OCI-LY1 (cell line): ENCODE measurements around the gene PIAS3.

Source experiments
- H2AFZ ChIP-seq: fragments of 200-600 bp; sonication (generic), shearing (Covaris generic); 2 replicates; pipeline ENCODE4 v1.6.0; 2014; ENCODE audit warnings: antibody characterized with exemption, mild to moderate bottlenecking, low read length
- H3F3A ChIP-seq: fragments of 200-600 bp; sonication (generic), shearing (Covaris generic); 2 replicates; pipeline ENCODE4 v1.6.0; 2014; ENCODE audit warnings: mild to moderate bottlenecking, antibody characterized with exemption, low read length, moderate library complexity; ENCODE audit not compliant: insufficient read depth
- H3K27ac ChIP-seq: fragments of 200-600 bp; sonication (generic); 2 replicates; pipeline ENCODE4 v1.5.1; 2014; ENCODE audit warnings: low read length, mixed run types, mild to moderate bottlenecking, low read depth; ENCODE audit not compliant: poor library complexity, severe bottlenecking
- H3K27me3 ChIP-seq: fragments of 200-600 bp; sonication (generic); 2 replicates; pipeline ENCODE4 v1.6.0; 2014; ENCODE audit warnings: antibody characterized with exemption, mild to moderate bottlenecking, low read length, moderate library complexity; ENCODE audit not compliant: insufficient read depth
- H3K36me3 ChIP-seq: fragments of 200-600 bp; sonication (generic); 2 replicates; pipeline ENCODE4 v1.6.1; 2014; ENCODE audit warnings: mild to moderate bottlenecking, antibody characterized with exemption, low read length, moderate library complexity, mixed read lengths; ENCODE audit not compliant: insufficient read depth
- H3K4me1 ChIP-seq: fragments of 200-600 bp; sonication (generic); 2 replicates; pipeline ENCODE4 v1.5.1; 2014; ENCODE audit warnings: mild to moderate bottlenecking, low read length, moderate library complexity; ENCODE audit not compliant: insufficient read depth, severe bottlenecking
- H3K4me2 ChIP-seq: fragments of 200-600 bp; sonication (generic), shearing (Covaris generic); 2 replicates; pipeline ENCODE4 v1.6.1; 2014; ENCODE audit warnings: low read length
- H3K4me3 ChIP-seq: fragments of 200-600 bp; sonication (generic); 2 replicates; pipeline ENCODE4 v1.5.1; 2014; ENCODE audit warnings: low read length, low read depth, mild to moderate bottlenecking, mixed read lengths; ENCODE audit not compliant: poor library complexity, severe bottlenecking
- H3K79me2 ChIP-seq: fragments of 200-600 bp; shearing (Covaris generic); 2 replicates; pipeline ENCODE4 v1.6.1; 2016; ENCODE audit warnings: mixed run types, low read length, mixed read lengths; ENCODE audit not compliant: insufficient read depth
- H3K9ac ChIP-seq: fragments of 200-600 bp; sonication (generic), shearing (Covaris generic); 2 replicates; pipeline ENCODE4 v1.6.1; 2014; ENCODE audit warnings: mild to moderate bottlenecking, low read length, mixed read lengths
- H3K9me2 ChIP-seq: fragments of 200-600 bp; sonication (generic), shearing (Covaris generic); 2 replicates; pipeline ENCODE4 v1.6.1; 2014; ENCODE audit warnings: low read depth, mild to moderate bottlenecking, low read length, mixed read lengths
- H3K9me3 ChIP-seq: fragments of 200-600 bp; shearing (Covaris generic); 2 replicates; pipeline ENCODE4 v1.6.1; 2014; ENCODE audit warnings: low read length, mixed read lengths
- H4K20me1 ChIP-seq: fragments of 200-600 bp; sonication (generic), shearing (Covaris generic); 2 replicates; pipeline ENCODE4 v1.6.0; 2016; ENCODE audit warnings: mild to moderate bottlenecking, low read length; ENCODE audit not compliant: insufficient read depth
- CTCF ChIP-seq: fragments of 200-600 bp; sonication (generic), shearing (Covaris generic); IDR thresholded peaks from 2 replicates; pipeline ENCODE4 v1.5.1; 2017; ENCODE audit warnings: mild to moderate bottlenecking, antibody characterized with exemption, low read length, moderate library complexity, mixed read lengths
- EZH2 ChIP-seq: fragments of 200-600 bp; sonication (generic), shearing (Covaris generic); IDR thresholded peaks from 2 replicates; pipeline ENCODE4 v1.8.0; 2017; ENCODE audit warnings: borderline replicate concordance, mixed run types, mild to moderate bottlenecking, antibody characterized with exemption, low read length, moderate library complexity, mixed read lengths

PIAS3 gene

GRCh38 chr1:145878724-145879123 lies 19.8 kb upstream of the PIAS3 start:
- no peaks in the 10 kb centered on the region for H3K4me1 ChIP-seq
- no peak for TF ChIP-seq EZH2
- H4K20me1 ChIP-seq = no peaks in the 10 kb centered on the region
- no peaks in the 10 kb centered on the region for H3K9me2 ChIP-seq
- H3K9me3 ChIP-seq = no peaks in the 10 kb centered on the region
- no peak overlapping the region for H3K9ac ChIP-seq
- no peaks in the 10 kb centered on the region for H3K79me2 ChIP-seq
- peaks cover 4% of the 10 kb centered on the region; the same call in 1 of the 2 replicates for H3K27me3 ChIP-seq
- H3K4me2 ChIP-seq = no peak overlapping the region
- no peak overlapping the region for H2AFZ ChIP-seq
- no peak overlapping the region for H3K4me3 ChIP-seq
- H3K27ac ChIP-seq = no peak overlapping the region
- no peaks in the 10 kb centered on the region for H3K36me3 ChIP-seq
- no peaks in the 10 kb centered on the region for H3F3A ChIP-seq

- Histone ChIP-seq H2AFZ (no peak overlapping the region), H3K27me3 (no peaks in the 10 kb centered on the region), H3K4me2 (no peak overlapping the region)
Observed at GRCh38 chr1:145877923-145878486, 19.1 kb upstream of the PIAS3 start.

GRCh38 chr1:145874646-145875045 lies 15.8 kb upstream of the PIAS3 start:
- no peak overlapping the region for H3K27ac ChIP-seq
- H4K20me1 ChIP-seq = no peaks in the 10 kb centered on the region
- H3K4me3 ChIP-seq = no peak overlapping the region
- H3K9me2 ChIP-seq = no peaks in the 10 kb centered on the region
- H3K4me2 ChIP-seq = no peak overlapping the region
- 0 out of 2 replicates have a peak, but pooled peaks cover under 1% of the 10 kb centered on the region for H3K27me3 ChIP-seq
- no peak overlapping the region for H2AFZ ChIP-seq
- no peaks in the 10 kb centered on the region for H3K79me2 ChIP-seq
- no peaks in the 10 kb centered on the region for H3K9me3 ChIP-seq
- TF ChIP-seq CTCF = no peak
- no peak for TF ChIP-seq EZH2
- H3K36me3 ChIP-seq = no peaks in the 10 kb centered on the region
- H3K4me1 ChIP-seq = no peaks in the 10 kb centered on the region
- no peak overlapping the region for H3K9ac ChIP-seq
- no peaks in the 10 kb centered on the region for H3F3A ChIP-seq

More at GRCh38 chr1:145877923-145878486, 19.1 kb upstream of the PIAS3 start:
- TF ChIP-seq EZH2 (no peak), CTCF (no peak)
- Histone ChIP-seq H3K27ac (no peak overlapping the region), H3K36me3 (no peaks in the 10 kb centered on the region), H3K4me3 (no peak overlapping the region), H4K20me1 (no peaks in the 10 kb centered on the region), H3K9me3 (no peaks in the 10 kb centered on the region), H3F3A (no peaks in the 10 kb centered on the region), H3K9ac (no peak overlapping the region), H3K79me2 (no peaks in the 10 kb centered on the region), H3K9me2 (no peaks in the 10 kb centered on the region), H3K4me1 (no peaks in the 10 kb centered on the region)
